ENCODE data around the gene IGFL1.
"Not testable (repeated sequence)": the region's sequence is repeated elsewhere in the genome, so short reads cannot be mapped to it uniquely, and the experiment has no call there.

Gene IGFL1

GRCh38 chr19:46229442-46229841 is at the start of gene IGFL1:
IGFL1 (plus strand) TSS chr19:46229742; CDS start chr19:46229775, 33 bp downstream.
- DNase-seq (ENCODE audit: low spot score), result no peak

- no peak for DNase-seq (ENCODE audit: low spot score)
These were observed 48.7 kb upstream of the IGFL1 start for GRCh38 chr19:46180701-46181387.

- no peak for DNase-seq (ENCODE audit: low spot score)
These were observed 48.2 kb upstream of the IGFL1 start for GRCh38 chr19:46181388-46181779.

GRCh38 chr19:46182476-46182875 is 47.1 kb upstream of the IGFL1 start:
- no peak for DNase-seq (ENCODE audit: low spot score)

GRCh38 chr19:46184775-46185710 is 44.5 kb upstream of the IGFL1 start:
- not testable (repeated sequence) for DNase-seq (ENCODE audit: low spot score)

- DNase-seq (ENCODE audit: low spot score), result no peak
These were observed 43.3 kb upstream of the IGFL1 start for GRCh38 chr19:46186101-46186716.

GRCh38 chr19:46186717-46187101 is 42.8 kb upstream of the IGFL1 start:
- no peak for DNase-seq (ENCODE audit: low spot score)

- DNase-seq (ENCODE audit: low spot score), result no peak
These were observed 39.3 kb upstream of the IGFL1 start for GRCh38 chr19:46189971-46190888.

GRCh38 chr19:46191356-46191755 is 38.2 kb upstream of the IGFL1 start:
- DNase-seq (ENCODE audit: low spot score), result no peak

GRCh38 chr19:46191972-46192371 is 37.6 kb upstream of the IGFL1 start:
- no peak for DNase-seq (ENCODE audit: low spot score)

- not testable (repeated sequence) for DNase-seq (ENCODE audit: low spot score)
These were observed 36.9 kb upstream of the IGFL1 start for GRCh38 chr19:46192626-46192991.

GRCh38 chr19:46192992-46193650 is 36.4 kb upstream of the IGFL1 start:
- no peak for DNase-seq (ENCODE audit: low spot score)

- no peak for DNase-seq (ENCODE audit: low spot score)
These were observed 35.9 kb upstream of the IGFL1 start for GRCh38 chr19:46193678-46194077.

- no peak for DNase-seq (ENCODE audit: low spot score)
These were observed 34.4 kb upstream of the IGFL1 start for GRCh38 chr19:46195104-46195503.

- not testable (repeated sequence) for DNase-seq (ENCODE audit: low spot score)
These were observed 33.6 kb upstream of the IGFL1 start for GRCh38 chr19:46195919-46196318.

- DNase-seq (ENCODE audit: low spot score), result no peak
These were observed 33.0 kb upstream of the IGFL1 start for GRCh38 chr19:46196410-46197124.

GRCh38 chr19:46197314-46198070 is 32.0 kb upstream of the IGFL1 start:
- DNase-seq (ENCODE audit: low spot score), result no peak

GRCh38 chr19:46198756-46199155 is 30.8 kb upstream of the IGFL1 start:
- no peak for DNase-seq (ENCODE audit: low spot score)

- DNase-seq (ENCODE audit: low spot score), result no peak
These were observed 27.9 kb upstream of the IGFL1 start for GRCh38 chr19:46201454-46202310.
